ENCODE data around the gene ID2.

GRCh38 chr2:8639122-8639635 is 42.7 kb upstream of the ID2 start:
- TF ChIP-seq CTCF (IDR thresholded peaks at IDR 0.05) (no peak), POLR2A (IDR thresholded peaks at IDR 0.05) (no peak)
